A549 (cell line): ENCODE data around the gene DAB2. TPM values are rescaled to one million over a fixed set of nuclear protein-coding genes. Genes with fewer than 3 reads are reported as not detected.

ENCODE experiments used
- ATAC-seq, 2 experiments: fragments of 200-7000 bp in 1 of 2; fragments of >200 bp in 1 of 2; cut with Nextera tagmentation in 1 of 2; cut with Tn5 transposase in 1 of 2; 3 replicates each; pipeline versions ENCODE4 v1.8.0 to v1.9.1; 2018 to 2020; ENCODE audit warnings: mild to moderate bottlenecking in 1 of 2, moderate library complexity in 1 of 2
- CTCF ChIA-PET: fragments of 300-600 bp; sonication (Branson Sonifier 250); formaldehyde crosslinking; extraction: SDS; loops from one replicate; lab custom pipeline; 2021; ENCODE audit warnings: antibody characterized with exemption, inconsistent platforms; lab: Yijun Ruan, JAX
- POLR2A ChIA-PET: fragments of 350-600 bp; formaldehyde crosslinking; extraction: SDS; loops from one replicate; lab custom pipeline; 2021; ENCODE audit warnings: antibody characterized with exemption, inconsistent platforms; lab: Yijun Ruan, JAX
- DNase-seq, 2 experiments: peaks; one replicate each; pipeline versions ENCODE4 v3.0.0 to v3.0.0-alpha.2; 2011 to 2016; ENCODE audit warnings: low read depth in 1 of 2, low spot score in 1 of 2
- FAIRE-seq: peaks from 2 replicates; lab custom pipeline; 2011; peaks lifted over from hg19 to GRCh38; lab: Jason Lieb, UNC
- H3K27ac ChIP-seq, 2 experiments: fragments of >200 bp; sonication (Bioruptor Twin); formaldehyde crosslinking; 3 replicates each; pipeline ENCODE4 v1.5.1; 2016 to 2017
- H3K4me1 ChIP-seq: fragments of >200 bp; sonication (Bioruptor Twin); formaldehyde crosslinking; 3 replicates; pipeline ENCODE4 v1.6.1; 2016
- H3K4me2 ChIP-seq: fragments of >200 bp; sonication (Bioruptor Twin); formaldehyde crosslinking; 3 replicates; pipeline ENCODE4 v1.6.1; 2016
- H3K4me3 ChIP-seq: fragments of >200 bp; sonication (Bioruptor Twin); formaldehyde crosslinking; 3 replicates; pipeline ENCODE4 v1.5.1; 2016
- H3K9me3 ChIP-seq: fragments of >200 bp; sonication (Bioruptor Twin); formaldehyde crosslinking; 3 replicates; pipeline ENCODE4 v1.6.1; 2016
- CBX2 ChIP-seq: fragments of 200-600 bp; sonication (generic); IDR thresholded peaks from 2 replicates; pipeline ENCODE4 v1.6.1; 2016; ENCODE audit warnings: low read depth, mild to moderate bottlenecking, borderline replicate concordance
- CBX8 ChIP-seq: fragments of 200-600 bp; sonication (generic); IDR thresholded peaks from 2 replicates; pipeline ENCODE4 v1.6.1; 2016
- EHF ChIP-seq: fragments of 250-450 bp; sonication (Bioruptor Pico); IDR thresholded peaks from 2 replicates; pipeline ENCODE4 v1.5.0; 2020; ENCODE audit warnings: mild to moderate bottlenecking
- EHMT2 ChIP-seq: fragments of 200-600 bp; sonication (generic); IDR thresholded peaks from 2 replicates; pipeline ENCODE4 v1.6.1; 2016; ENCODE audit warnings: antibody characterized with exemption, low read depth, mild to moderate bottlenecking, moderate library complexity
- FOXS1 ChIP-seq: fragments of 250-450 bp; sonication (Bioruptor Pico); IDR thresholded peaks from 2 replicates; pipeline ENCODE4 v1.5.0; 2020; ENCODE audit warnings: mild to moderate bottlenecking, moderate library complexity
- GATA3 ChIP-seq: IDR thresholded peaks from 2 replicates; pipeline ENCODE4 v1.6.1; 2012; ENCODE audit warnings: borderline replicate concordance
- HEYL ChIP-seq: fragments of 250-450 bp; sonication (Bioruptor Pico); IDR thresholded peaks from 2 replicates; pipeline ENCODE4 v1.8.0; 2021; ENCODE audit warnings: mild to moderate bottlenecking, moderate library complexity
- KDM5A ChIP-seq: fragments of 200-600 bp; sonication (generic); IDR thresholded peaks from 2 replicates; pipeline ENCODE4 v1.6.1; 2016; ENCODE audit warnings: antibody characterized with exemption, mild to moderate bottlenecking
- NFE2L2 ChIP-seq: fragments of 150-350 bp; conservative IDR thresholded peaks from 2 replicates; pipeline ENCODE4 v1.6.1; 2014; ENCODE audit warnings: low read length
- NR3C1 ChIP-seq: fragments of >200 bp; sonication (Bioruptor Twin); formaldehyde crosslinking; IDR thresholded peaks from 3 replicates; pipeline ENCODE4 v1.6.1; 2017
- PHF8 ChIP-seq: fragments of 200-600 bp; sonication (generic); IDR thresholded peaks from 2 replicates; pipeline ENCODE4 v1.6.1; 2016; ENCODE audit warnings: low read depth, mild to moderate bottlenecking, antibody characterized with exemption, moderate library complexity, borderline replicate concordance
- POLR2AphosphoS2 ChIP-seq: conservative IDR thresholded peaks from 2 replicates; pipeline ENCODE4 v1.6.1; 2012; ENCODE audit warnings: low read length, improper control_type of control experiment, inconsistent platforms
- RCOR1 ChIP-seq: fragments of 150-350 bp; IDR thresholded peaks from 2 replicates; pipeline ENCODE4 v1.6.1; 2014; ENCODE audit warnings: antibody characterized with exemption, low read length, low read depth
- SREBF2 ChIP-seq: fragments of 450-650 bp; IDR thresholded peaks from 2 replicates; pipeline ENCODE4 v1.6.1; 2014; ENCODE audit warnings: mild to moderate bottlenecking, moderate library complexity
- TP53 ChIP-seq: fragments of 250-450 bp; sonication (Bioruptor Pico); IDR thresholded peaks from 2 replicates; pipeline ENCODE4 v1.5.0; 2021; ENCODE audit warnings: mild to moderate bottlenecking, moderate library complexity
- ZC3H11A ChIP-seq: fragments of 450-650 bp; IDR thresholded peaks from 2 replicates; pipeline ENCODE4 v1.6.1; 2014; ENCODE audit warnings: antibody characterized with exemption, mild to moderate bottlenecking
- WGBS: methylation state at CpG from one replicate; pipeline ENCODE4 v1.1.6; 2017; ENCODE audit errors: missing lambda C conversion rate; 5-methylcytosine and 5-hydroxymethylcytosine counted together
- polyA plus RNA-seq, 4 experiments: library from polyadenylated mRNA; depleted of rRNA in 3 of 4; stranded (reverse); fragments of >200 nt; fragmentation: RNase III in 1 of 4; extraction: RNeasy Plus Mini Kit Qiagen cat#74134 plus additional on column Dnase treatment in 1 of 4; gene quantifications; 2 replicates in 3 of 4; 3 replicates in 1 of 4; pipeline ENCODE4 v1.2.3, GENCODE V29; 2011 to 2017
- TF ChIP-seq, protein P1 (sequence below): fragments of 250-450 bp; sonication (Bioruptor Pico); IDR thresholded peaks from 2 replicates; pipeline ENCODE4 v1.5.0; 2020; ENCODE audit warnings: low read depth, mild to moderate bottlenecking, moderate library complexity
- TF ChIP-seq, protein P2 (sequence below): IDR thresholded peaks from 2 replicates; pipeline ENCODE4 v1.6.1; 2012; ENCODE audit warnings: low read depth, borderline replicate concordance
- TF ChIP-seq, protein P3 (sequence below): fragments of >200 bp; sonication (Bioruptor Twin); formaldehyde crosslinking; IDR thresholded peaks from 2 replicates; pipeline ENCODE4 v1.6.1; 2016

Gene DAB2
- polyA plus RNA-seq, 2 of the 4 experiments (the other 2 are of a cell fraction), result 13.6 to 17.1 TPM

DNA sequence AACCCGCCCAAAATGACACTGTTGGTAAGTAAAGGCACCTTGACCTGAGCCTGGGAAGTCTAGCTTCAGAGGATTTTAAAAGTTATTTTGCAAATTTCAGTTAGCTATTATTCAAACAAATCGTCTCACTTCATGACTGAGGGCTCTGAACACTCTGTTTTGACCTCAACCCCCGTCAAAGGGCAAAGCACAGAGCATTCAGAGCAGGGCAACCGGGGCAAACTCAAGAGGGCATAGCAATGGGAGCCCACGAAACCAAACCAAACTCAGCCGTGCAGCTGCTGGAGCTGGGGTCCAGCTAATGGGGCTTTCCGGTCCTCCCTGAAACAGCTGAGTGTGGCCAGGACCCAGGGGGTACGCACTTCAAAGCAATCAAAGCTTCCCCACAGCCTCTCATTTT lies 62.1 kb downstream of the DAB2 start:
- ATAC-seq (no peak), FAIRE-seq (no peak), DNase-seq (no peak)
- H3K4me1 ChIP-seq, result no peaks in the 10 kb centered on the region
- TF ChIP-seq RCOR1, result no peak
- no peak for TF ChIP-seq FOXS1 (CRISPR knock-in tag)
- TF ChIP-seq EHF (CRISPR knock-in tag), result no peak
- TF ChIP-seq NFE2L2, result no peak
- CTCF ChIA-PET, result interaction anchor here (0.6 to 4.5 kb wide), 4 partner anchors 9 to 202 kb away, joined by 3 to 29 read pairs (median 6); no protein-coding TSS in a partner anchor
- POLR2A ChIA-PET, result no interaction called here
- no peak overlapping the region for H3K4me3 ChIP-seq
- H3K4me2 ChIP-seq, result no peak overlapping the region
- H3K27ac ChIP-seq, result no peak overlapping the region
- H3K9me3 ChIP-seq, result no peaks in the 10 kb centered on the region
- WGBS, result 70% methylated on average over 8 of the region's 8 CpGs

DNA sequence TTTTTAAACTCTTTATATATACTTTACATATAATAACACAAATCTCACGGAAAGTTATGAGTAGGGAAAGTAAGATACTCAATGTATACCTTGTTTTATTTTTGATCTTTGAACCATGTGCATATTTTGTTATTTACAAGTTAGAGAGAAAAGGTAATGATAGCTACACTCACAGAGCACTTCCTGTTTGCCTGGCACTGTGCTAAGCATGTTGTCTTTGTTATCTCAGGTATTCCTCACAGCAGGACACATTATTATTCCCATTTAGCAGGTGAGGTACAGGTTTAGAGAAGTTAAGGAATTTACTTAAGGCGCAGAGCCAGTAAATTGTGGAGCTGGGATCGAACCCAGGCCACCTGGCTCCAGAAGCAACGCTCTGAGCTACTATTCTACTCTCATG lies 63.5 kb downstream of the DAB2 start:
- CTCF ChIA-PET, result no interaction called here
- Histone ChIP-seq H3K4me2 (no peak overlapping the region), H3K4me1 (no peaks in the 10 kb centered on the region), H3K4me3 (no peak overlapping the region), H3K9me3 (no peaks in the 10 kb centered on the region), H3K27ac (no peak overlapping the region)
- FAIRE-seq, result no peak
- DNase-seq, result no peak
- 62% methylated on average over 4 of the region's 4 CpGs for WGBS
- TF ChIP-seq CBX2, result no peak
- TF ChIP-seq PHF8, result no peak
- no peak for TF ChIP-seq ZC3H11A
- TF ChIP-seq EHF (CRISPR knock-in tag), result no peak
- TF ChIP-seq, protein P1, sequence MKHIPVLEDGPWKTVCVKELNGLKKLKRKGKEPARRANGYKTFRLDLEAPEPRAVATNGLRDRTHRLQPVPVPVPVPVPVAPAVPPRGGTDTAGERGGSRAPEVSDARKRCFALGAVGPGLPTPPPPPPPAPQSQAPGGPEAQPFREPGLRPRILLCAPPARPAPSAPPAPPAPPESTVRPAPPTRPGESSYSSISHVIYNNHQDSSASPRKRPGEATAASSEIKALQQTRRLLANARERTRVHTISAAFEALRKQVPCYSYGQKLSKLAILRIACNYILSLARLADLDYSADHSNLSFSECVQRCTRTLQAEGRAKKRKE (CRISPR knock-in tag), result no peak
- TF ChIP-seq, protein P2, sequence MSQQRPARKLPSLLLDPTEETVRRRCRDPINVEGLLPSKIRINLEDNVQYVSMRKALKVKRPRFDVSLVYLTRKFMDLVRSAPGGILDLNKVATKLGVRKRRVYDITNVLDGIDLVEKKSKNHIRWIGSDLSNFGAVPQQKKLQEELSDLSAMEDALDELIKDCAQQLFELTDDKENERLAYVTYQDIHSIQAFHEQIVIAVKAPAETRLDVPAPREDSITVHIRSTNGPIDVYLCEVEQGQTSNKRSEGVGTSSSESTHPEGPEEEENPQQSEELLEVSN, result no peak
- TF ChIP-seq SREBF2, result no peak
- POLR2A ChIA-PET, result no interaction called here
- no peak for ATAC-seq

DNA sequence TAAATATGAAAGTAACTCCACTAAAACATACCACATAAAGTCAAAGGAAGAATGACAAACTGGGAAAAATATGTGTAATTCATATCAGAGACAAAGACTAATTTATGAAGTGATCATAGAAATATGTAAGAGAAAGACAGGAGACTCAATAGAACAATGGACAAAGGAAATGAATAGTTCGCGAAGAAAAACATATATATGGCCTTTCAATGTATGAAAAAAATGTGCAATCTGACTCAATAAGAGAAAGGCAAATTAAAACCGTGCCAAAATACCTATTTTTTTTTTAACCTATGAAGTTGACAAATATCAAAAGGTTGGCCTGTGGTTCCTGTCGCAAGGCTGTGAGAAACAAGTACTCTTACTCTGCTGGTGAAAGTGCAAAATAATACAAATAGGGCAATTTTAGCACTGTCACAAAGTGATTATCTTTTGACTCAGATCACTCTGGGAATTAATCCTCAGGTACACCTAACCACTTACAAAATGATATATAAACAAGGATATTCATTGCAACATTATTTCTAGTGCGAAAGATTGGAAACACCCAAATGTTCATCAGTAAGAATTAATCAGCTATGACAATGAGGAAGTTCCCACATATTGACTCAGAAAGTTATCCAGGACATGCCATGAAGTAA lies 64.2 kb downstream of the DAB2 start:
- H3K4me2 ChIP-seq, result no peak overlapping the region
- TF ChIP-seq KDM5A, result no peak
- no peak for TF ChIP-seq CBX8
- TF ChIP-seq HEYL, result no peak
- TF ChIP-seq NFE2L2, result no peak
- no peak for TF ChIP-seq PHF8
- TF ChIP-seq GATA3, result no peak
- no peak for TF ChIP-seq NR3C1
- TF ChIP-seq, all 56 proteins: peak for 0
- H3K4me3 ChIP-seq, result no peak overlapping the region
- no peak for DNase-seq
- H3K4me1 ChIP-seq, result no peaks in the 10 kb centered on the region
- 75% methylated on average over 5 of the region's 5 CpGs for WGBS
- no peaks in the 10 kb centered on the region for H3K9me3 ChIP-seq
- CTCF ChIA-PET, result no interaction called here
- POLR2A ChIA-PET, result no interaction called here
- ATAC-seq, result no peak
- no peak overlapping the region for H3K27ac ChIP-seq
- no peak for FAIRE-seq

DNA sequence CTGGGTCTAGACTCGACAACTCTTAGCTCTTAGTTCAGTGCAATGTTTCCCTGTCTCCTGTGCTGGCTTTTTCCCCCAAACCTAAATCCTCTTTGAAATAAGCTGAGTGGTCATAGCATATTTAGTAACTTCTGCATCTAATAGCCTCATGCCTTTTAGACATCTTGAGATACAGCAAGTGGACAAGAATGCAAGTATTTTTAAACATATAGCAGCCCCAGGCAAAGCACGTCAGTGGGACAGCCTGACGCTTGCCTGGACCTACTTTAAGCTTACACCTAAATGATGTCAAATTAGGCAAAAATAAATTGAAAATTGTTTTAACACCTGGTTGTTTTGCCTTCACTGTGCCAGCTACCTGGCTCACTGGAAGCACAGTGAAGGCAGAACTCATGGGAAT lies 68.5 kb downstream of the DAB2 start:
- POLR2A ChIA-PET, result no interaction called here
- Histone ChIP-seq H3K27ac (no peak overlapping the region), H3K9me3 (peaks cover 1% of the 10 kb centered on the region; the same call in 1 of the 3 replicates), H3K4me2 (no peak overlapping the region), H3K4me3 (no peak overlapping the region), H3K4me1 (no peaks in the 10 kb centered on the region)
- no peak for FAIRE-seq
- TF ChIP-seq, protein P3, sequence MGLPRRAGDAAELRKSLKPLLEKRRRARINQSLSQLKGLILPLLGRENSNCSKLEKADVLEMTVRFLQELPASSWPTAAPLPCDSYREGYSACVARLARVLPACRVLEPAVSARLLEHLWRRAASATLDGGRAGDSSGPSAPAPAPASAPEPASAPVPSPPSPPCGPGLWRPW, result no peak
- TF ChIP-seq HEYL, result no peak
- no peak for TF ChIP-seq SREBF2
- TF ChIP-seq POLR2AphosphoS2, result no peak
- no peak for TF ChIP-seq GATA3
- no peak for TF ChIP-seq TP53 (CRISPR knock-in tag)
- TF ChIP-seq NFE2L2, result no peak
- TF ChIP-seq EHMT2, result no peak
- 89% methylated on average over 3 of the region's 3 CpGs for WGBS
- no peak for DNase-seq
- no peak for ATAC-seq
- CTCF ChIA-PET, result interaction anchor here (1.0 to 1.9 kb wide), 4 partner anchors 13 to 192 kb away, joined by 4 to 10 read pairs (median 5); no protein-coding TSS in a partner anchor
